B cell (primary cell): Measurements from ENCODE around the gene HSF4.

Experiments used
- CTCF ChIP-seq: fragments of 200-600 bp; IDR thresholded peaks from one replicate; pipeline ENCODE4 v1.8.0; 2022; ENCODE audit warnings: antibody characterized with exemption, mild to moderate bottlenecking
- EZH2 ChIP-seq: IDR thresholded peaks from 2 replicates; pipeline ENCODE4 v1.6.1; 2012; ENCODE audit warnings: borderline replicate concordance, low read depth, mild to moderate bottlenecking, moderate library complexity, low read length; ENCODE audit not compliant: insufficient read depth, poor library complexity, severe bottlenecking

- no peak for TF ChIP-seq CTCF
- TF ChIP-seq EZH2, result no peak
Observed at GRCh38 chr16:67200491-67200890, 35.9 kb downstream of the HSF4 start.
